Right lung (tissue), 10 donors: Measurements from ENCODE around the gene DTL. TPM values are rescaled to one million over a fixed set of nuclear protein-coding genes. Genes with fewer than 3 reads are reported as not detected.
"Not testable (repeated sequence)": the region's sequence is repeated elsewhere in the genome, so short reads cannot be mapped to it uniquely, and the experiment has no call there.

Source experiments
- DNase-seq, 2 donors: peaks; one replicate each; pipeline ENCODE4 v3.0.0-alpha.2; 2013
- long read RNA-seq, 8 donors: transcript quantifications; one replicate each; lab custom pipeline, GENCODE V29; 2026
- polyA plus RNA-seq, 5 donors: library from polyadenylated mRNA; unstranded; fragments of 120-200 nt; gene quantifications; one replicate each; pipeline versions ENCODE4 v1.2.1 to v1.2.3, GENCODE V29; 2013; ENCODE audit warnings: inconsistent platforms in 1 of 5, low replicate concordance in 1 of 5; ENCODE audit not compliant: insufficient read length in 5 of 5, insufficient read depth in 1 of 5

DTL gene, protein sequence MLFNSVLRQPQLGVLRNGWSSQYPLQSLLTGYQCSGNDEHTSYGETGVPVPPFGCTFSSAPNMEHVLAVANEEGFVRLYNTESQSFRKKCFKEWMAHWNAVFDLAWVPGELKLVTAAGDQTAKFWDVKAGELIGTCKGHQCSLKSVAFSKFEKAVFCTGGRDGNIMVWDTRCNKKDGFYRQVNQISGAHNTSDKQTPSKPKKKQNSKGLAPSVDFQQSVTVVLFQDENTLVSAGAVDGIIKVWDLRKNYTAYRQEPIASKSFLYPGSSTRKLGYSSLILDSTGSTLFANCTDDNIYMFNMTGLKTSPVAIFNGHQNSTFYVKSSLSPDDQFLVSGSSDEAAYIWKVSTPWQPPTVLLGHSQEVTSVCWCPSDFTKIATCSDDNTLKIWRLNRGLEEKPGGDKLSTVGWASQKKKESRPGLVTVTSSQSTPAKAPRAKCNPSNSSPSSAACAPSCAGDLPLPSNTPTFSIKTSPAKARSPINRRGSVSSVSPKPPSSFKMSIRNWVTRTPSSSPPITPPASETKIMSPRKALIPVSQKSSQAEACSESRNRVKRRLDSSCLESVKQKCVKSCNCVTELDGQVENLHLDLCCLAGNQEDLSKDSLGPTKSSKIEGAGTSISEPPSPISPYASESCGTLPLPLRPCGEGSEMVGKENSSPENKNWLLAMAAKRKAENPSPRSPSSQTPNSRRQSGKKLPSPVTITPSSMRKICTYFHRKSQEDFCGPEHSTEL
- 10 to 100 TPM; 25.1 to 40.3 (median 36.0) TPM for polyA plus RNA-seq
- long read RNA-seq, donor 1, full-length matches to known transcripts, result 4 of 5,160 reads
- long read RNA-seq, donor 1, partial matches to known transcripts, result 5,156 of 5,160 reads
- long read RNA-seq, donor 1, other reads (novel, unspliced or antisense), result 0 of 5,160 reads
- long read RNA-seq, donor 2, full-length matches to known transcripts, result 3 of 3 reads
- long read RNA-seq, donor 2, partial matches to known transcripts, result 0 of 3 reads
- long read RNA-seq, donor 2, other reads (novel, unspliced or antisense), result 0 of 3 reads
- long read RNA-seq, donor 3, partial matches to known transcripts, result 10 of 29 reads
- long read RNA-seq, donor 3, other reads (novel, unspliced or antisense), result 19 of 29 reads
- long read RNA-seq, donor 4, full-length matches to known transcripts, result 2 of 2,829 reads
- long read RNA-seq, donor 4, partial matches to known transcripts, result 2,822 of 2,829 reads
- long read RNA-seq, donor 4, other reads (novel, unspliced or antisense), result 5 of 2,829 reads
- long read RNA-seq, donor 5, full-length matches to known transcripts, result 3 of 8 reads
- long read RNA-seq, donor 5, partial matches to known transcripts, result 5 of 8 reads
- long read RNA-seq, donor 5, other reads (novel, unspliced or antisense), result 0 of 8 reads
- long read RNA-seq, donor 6, full-length matches to known transcripts, result 7 of 12 reads
- long read RNA-seq, donor 6, partial matches to known transcripts, result 5 of 12 reads
- long read RNA-seq, donor 6, other reads (novel, unspliced or antisense), result 0 of 12 reads
- long read RNA-seq, donor 7, full-length matches to known transcripts, result 3 of 12 reads
- long read RNA-seq, donor 7, partial matches to known transcripts, result 9 of 12 reads
- long read RNA-seq, donor 7, other reads (novel, unspliced or antisense), result 0 of 12 reads
- long read RNA-seq, donor 8, full-length matches to known transcripts, result 2 of 2 reads
- long read RNA-seq, donor 8, partial matches to known transcripts, result 0 of 2 reads
- long read RNA-seq, donor 8, other reads (novel, unspliced or antisense), result 0 of 2 reads

- peak; percentile 99 for DNase-seq
Measured at GRCh38 chr1:212035123-212035834, at the start of gene DTL, which contains the start of gene INTS7. TSS of gene DTL (plus strand) at chr1:212035748. CDS start at chr1:212035891, 143 bp downstream. TSS of gene INTS7 (minus strand) at chr1:212035557. CDS start at chr1:212035437, 120 bp downstream.

GRCh38 chr1:211986628-211987254 is 48.8 kb upstream of the DTL start:
- no peak for DNase-seq

- no peak for DNase-seq
Measured at GRCh38 chr1:211991695-211992094, 43.9 kb upstream of the DTL start.

DNA sequence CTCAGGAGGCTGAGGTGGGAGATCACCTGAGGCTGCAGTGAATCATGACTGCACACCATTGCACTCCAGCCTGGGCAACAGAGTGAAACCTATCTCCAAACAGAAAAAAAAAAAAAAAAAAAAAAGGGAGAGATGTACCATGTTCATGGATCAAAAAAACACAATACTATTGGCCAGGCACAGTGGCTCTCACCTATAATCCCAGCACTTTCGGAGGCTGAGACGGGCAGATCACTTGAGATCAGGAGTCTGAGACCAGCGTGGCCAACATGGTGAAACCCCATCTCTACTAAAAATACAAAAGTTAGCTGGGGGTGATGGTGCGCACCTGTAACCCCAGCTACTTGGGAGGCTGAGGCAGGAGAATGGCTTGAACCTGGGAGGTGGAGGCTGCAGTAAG is 38.1 kb upstream of the DTL start:
- DNase-seq, result not testable (repeated sequence)

GRCh38 chr1:212002536-212002935 is 33.0 kb upstream of the DTL start:
- no peak for DNase-seq

DNA sequence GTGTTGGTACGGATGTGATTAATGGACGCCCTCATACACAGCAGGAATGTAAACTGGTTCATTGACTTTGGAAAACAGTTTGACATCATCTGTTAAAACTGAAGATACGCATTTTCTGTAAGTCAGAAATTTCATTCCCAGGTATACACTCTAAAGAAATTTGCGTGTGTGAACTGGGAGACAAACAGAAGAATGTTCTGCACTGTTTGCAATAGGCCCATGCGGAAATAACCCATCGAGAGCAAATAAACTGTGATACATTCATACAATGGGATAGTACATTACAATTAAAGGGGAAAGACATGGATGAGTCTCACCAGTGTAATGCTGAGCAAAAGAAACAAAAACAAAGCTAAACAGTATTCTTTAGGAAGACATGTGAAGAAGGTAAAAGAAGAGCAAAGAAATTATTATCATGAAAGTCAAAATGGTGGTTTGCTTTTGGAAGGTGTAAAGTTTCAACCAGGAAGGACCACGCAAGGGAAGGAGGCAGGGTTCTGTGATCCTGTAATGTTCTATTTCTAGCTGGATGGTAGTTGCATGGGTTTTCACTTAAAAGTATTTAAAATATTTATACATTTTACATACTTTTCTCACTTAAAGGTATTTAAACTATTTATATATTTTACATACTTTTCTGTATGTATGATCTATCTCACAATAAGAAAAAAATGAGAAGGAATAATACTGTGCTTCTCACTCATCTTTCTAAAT is 30.5 kb upstream of the DTL start:
- DNase-seq, result no peak

DNA sequence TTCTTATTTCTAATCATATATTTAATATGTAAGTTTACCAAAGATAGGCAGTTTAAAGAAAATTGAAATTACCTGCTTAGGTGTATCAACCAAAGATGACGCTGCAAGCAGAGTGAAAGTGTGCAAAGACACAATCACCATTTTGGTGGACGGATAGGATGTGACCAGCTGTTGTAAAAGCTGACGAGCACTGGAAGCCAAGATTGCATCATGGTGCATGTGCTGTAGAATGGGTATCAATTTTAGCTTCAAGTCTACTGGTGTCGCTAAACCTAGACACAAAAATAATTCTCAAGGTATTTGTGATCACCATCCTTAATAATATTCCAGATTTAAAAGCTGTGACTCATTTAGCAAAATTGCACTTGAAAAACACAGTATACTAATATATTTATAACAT is 28.4 kb upstream of the DTL start:
- DNase-seq, result no peak

DNA sequence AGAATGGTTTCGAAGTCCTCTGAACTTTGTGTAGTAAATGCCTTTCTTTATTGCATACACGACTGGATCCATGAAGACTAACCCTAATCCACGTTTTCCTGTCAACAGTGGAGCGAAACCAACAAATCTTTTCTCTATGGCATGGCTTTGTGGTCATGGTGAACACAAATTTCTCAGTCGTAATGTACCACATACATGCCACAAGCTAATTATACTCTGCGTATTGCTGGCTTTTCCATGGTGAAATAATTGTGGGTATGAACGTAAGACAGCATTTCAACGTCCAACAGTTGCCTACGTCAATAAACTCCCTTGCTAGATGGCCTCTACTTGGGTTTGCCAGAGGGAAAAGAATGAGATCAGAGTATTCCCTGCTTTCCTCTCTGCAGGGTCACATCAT is 27.7 kb upstream of the DTL start:
- DNase-seq, result no peak

- DNase-seq, result no peak
Measured at GRCh38 chr1:212009561-212009960, 26.0 kb upstream of the DTL start.

DNA sequence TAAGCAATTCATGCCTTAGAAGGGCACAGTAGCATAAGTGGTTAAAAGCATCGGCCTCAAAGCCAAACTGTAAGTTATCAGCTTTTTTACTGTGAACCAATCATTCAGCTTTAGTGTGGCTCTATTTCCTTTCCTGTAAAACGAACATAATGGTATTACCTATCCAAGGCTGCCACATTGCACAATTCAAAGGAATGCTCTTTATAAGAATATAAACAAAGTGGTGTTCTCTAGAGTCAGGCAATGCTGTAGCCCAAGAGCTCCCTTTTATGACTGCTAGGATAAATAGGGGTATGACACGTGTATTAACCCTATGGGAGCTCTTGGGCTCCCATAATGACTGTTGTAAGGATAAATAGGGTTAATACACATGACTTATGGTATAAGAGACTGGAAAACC is 25.5 kb upstream of the DTL start:
- no peak for DNase-seq

GRCh38 chr1:212012034-212012740 is 23.4 kb upstream of the DTL start:
- peak in 1 of 2 donors; percentile 40 for DNase-seq

DNA sequence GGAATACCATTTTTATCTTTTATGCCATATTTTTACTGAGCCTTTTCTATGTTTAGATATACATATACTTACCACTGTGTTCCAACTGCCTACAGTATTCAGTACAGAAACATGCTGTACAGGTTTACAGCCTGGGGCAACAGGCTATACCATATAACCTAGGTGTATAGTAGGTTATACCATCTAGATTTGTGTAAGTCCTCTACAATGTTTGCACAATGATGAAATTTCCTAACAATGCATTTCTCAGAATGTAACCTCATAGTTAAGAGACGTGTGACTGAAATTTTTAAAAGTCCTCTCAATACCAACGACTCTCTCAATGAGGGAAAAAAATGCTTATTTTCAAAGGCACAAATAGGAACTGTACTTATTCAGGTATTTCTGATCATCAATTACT is 21.9 kb upstream of the DTL start:
- DNase-seq, result no peak

DNA sequence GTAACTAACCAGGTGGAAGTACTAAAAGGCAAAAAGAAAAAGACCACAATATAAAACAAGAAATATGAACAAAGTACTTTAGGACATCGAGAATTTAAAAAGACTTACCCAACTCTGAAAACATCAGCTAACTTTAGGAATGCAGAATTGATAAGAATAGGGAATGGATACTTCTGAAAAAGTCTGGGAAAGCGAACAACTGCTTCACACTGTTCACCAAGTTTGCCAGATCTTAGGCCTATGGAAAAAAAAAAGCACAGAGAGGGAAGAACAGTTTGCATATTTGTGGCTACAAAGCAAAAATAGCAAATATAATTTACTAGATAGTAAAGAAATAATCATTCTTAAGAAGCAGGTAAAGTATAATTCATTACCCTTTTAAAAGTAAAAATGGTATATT is 14.6 kb upstream of the DTL start:
- no peak for DNase-seq

GRCh38 chr1:212021563-212021962 is 14.0 kb upstream of the DTL start:
- no peak for DNase-seq

GRCh38 chr1:212022908-212023307 is 12.6 kb upstream of the DTL start:
- DNase-seq, result not testable (repeated sequence)

- DNase-seq, result no peak
Measured at GRCh38 chr1:212024469-212025149, 10.9 kb upstream of the DTL start.

DNA sequence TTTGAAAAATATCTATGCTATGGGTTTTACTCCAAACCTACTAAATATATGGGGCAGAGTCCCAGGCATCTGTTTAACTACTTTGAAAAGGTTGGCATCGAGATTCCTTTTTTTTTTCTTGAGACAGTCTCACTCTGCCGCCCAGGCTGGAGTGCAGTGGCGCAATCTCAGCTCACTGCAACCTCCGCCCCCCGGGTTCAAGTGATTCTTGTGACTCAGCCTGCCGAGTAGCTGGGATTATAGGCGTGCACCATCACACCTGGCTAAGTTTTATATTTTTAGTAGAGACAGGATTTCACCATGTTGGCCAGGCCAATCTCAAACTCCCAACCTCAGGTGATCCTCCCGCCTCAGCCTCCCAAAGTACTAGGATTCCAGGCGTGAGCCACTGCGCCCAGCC is 7.8 kb upstream of the DTL start:
- DNase-seq, result not testable (repeated sequence)
